ENCODE data around the gene ADAM22.
A peak's percentile ranks its signal among the peaks of the same experiment; 100 is the strongest.

The ADAM22 gene

GRCh38 chr7:88037050-88037449 lies 103.0 kb downstream of the ADAM22 start:
- TF ChIP-seq CTCF (IDR thresholded peaks at IDR 0.05; ENCODE audit: insufficient read depth, low read depth, low read length, missing control alignments) = no peak
- no peak overlapping the region for H3K4me3 ChIP-seq (ENCODE audit: low read length)
- no peak for DNase-seq (ENCODE audit: low read depth)

GRCh38 chr7:88040694-88041093 lies 106.6 kb downstream of the ADAM22 start:
- no peak for TF ChIP-seq CTCF (IDR thresholded peaks at IDR 0.05; ENCODE audit: insufficient read depth, low read depth, low read length, missing control alignments)
- DNase-seq (ENCODE audit: low read depth) = no peak
- no peak overlapping the region for H3K4me3 ChIP-seq (ENCODE audit: low read length)

GRCh38 chr7:88041583-88041982 lies 107.5 kb downstream of the ADAM22 start:
- no peak for DNase-seq (ENCODE audit: low read depth)
- no peak for TF ChIP-seq CTCF (IDR thresholded peaks at IDR 0.05; ENCODE audit: insufficient read depth, low read depth, low read length, missing control alignments)
- H3K4me3 ChIP-seq (ENCODE audit: low read length) = no peak overlapping the region

GRCh38 chr7:88042157-88042556 lies 108.1 kb downstream of the ADAM22 start:
- DNase-seq (ENCODE audit: low read depth) = no peak
- H3K4me3 ChIP-seq (ENCODE audit: low read length) = no peak overlapping the region
- TF ChIP-seq CTCF (IDR thresholded peaks at IDR 0.05; ENCODE audit: insufficient read depth, low read depth, low read length, missing control alignments) = no peak

GRCh38 chr7:88042803-88043202 lies 108.8 kb downstream of the ADAM22 start:
- DNase-seq (ENCODE audit: low read depth) = peak; percentile 4
- no peak overlapping the region for H3K4me3 ChIP-seq (ENCODE audit: low read length)
- TF ChIP-seq CTCF (IDR thresholded peaks at IDR 0.05; ENCODE audit: insufficient read depth, low read depth, low read length, missing control alignments) = no peak

GRCh38 chr7:88044069-88044468 lies 110.0 kb downstream of the ADAM22 start:
- no peak for TF ChIP-seq CTCF (IDR thresholded peaks at IDR 0.05; ENCODE audit: insufficient read depth, low read depth, low read length, missing control alignments)
- no peak overlapping the region for H3K4me3 ChIP-seq (ENCODE audit: low read length)
- DNase-seq (ENCODE audit: low read depth) = no peak

GRCh38 chr7:88046839-88047573 lies 113.0 kb downstream of the ADAM22 start:
- no peak for DNase-seq (ENCODE audit: low read depth)
- TF ChIP-seq CTCF (IDR thresholded peaks at IDR 0.05; ENCODE audit: insufficient read depth, low read depth, low read length, missing control alignments) = no peak
- no peak overlapping the region for H3K4me3 ChIP-seq (ENCODE audit: low read length)
